Measurements from ENCODE around the gene CAST.
A peak's percentile ranks its signal among the peaks of the same experiment; 100 is the strongest.

The CAST gene

DNA sequence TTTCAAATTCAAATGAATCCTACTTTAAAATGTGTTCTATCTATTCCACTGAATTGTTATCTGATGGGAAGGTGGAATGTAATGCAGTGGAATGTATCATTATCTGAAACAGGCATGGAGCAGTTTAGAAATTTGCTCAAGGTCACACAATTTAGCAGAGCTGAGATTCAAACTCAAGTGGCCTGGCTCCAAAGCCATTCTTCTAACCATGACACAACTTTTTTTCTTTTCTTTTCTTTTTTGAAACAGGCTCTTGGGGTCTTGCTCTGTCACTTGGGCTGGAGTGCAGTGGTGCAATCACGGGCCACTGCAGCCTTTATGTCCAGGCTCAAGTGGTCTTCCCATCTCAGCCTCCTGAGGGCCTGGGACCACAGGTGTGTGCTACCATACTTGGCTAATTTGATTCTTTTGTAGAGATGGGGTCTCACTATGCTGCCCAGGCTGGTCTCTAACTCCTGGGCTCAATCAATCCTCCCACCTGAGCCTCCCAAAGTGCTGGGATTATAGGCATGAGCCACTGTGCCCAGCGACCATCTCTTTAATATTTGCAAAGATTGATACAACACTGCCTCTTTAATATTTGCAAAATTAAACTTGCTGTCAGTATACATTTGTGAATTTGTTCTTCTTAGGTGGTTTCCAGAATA lies 50.0 kb downstream of the CAST start:
- DNase-seq (ENCODE audit: low read depth in 2 of 2) = no peak

DNA sequence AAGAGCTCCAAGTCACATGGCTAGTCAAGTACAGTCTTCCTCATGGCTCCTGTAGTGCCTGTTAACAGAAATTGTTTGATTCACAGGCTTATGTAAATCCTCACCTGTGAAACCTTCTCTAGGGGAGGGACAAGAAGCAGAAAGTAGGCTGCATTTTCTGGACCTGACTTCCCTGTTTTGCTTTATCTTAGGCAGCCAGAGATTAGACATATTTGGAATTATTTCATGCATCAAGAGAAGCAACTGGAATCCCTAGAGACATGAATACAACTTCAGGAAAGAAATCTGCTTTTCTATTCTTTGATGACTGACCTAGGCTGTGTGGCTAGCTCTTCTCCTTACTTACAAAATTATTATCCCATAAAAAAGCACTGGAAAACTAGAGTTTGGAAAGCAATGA lies 52.3 kb downstream of the CAST start:
- no peak for DNase-seq (ENCODE audit: low read depth in 2 of 2)

DNA sequence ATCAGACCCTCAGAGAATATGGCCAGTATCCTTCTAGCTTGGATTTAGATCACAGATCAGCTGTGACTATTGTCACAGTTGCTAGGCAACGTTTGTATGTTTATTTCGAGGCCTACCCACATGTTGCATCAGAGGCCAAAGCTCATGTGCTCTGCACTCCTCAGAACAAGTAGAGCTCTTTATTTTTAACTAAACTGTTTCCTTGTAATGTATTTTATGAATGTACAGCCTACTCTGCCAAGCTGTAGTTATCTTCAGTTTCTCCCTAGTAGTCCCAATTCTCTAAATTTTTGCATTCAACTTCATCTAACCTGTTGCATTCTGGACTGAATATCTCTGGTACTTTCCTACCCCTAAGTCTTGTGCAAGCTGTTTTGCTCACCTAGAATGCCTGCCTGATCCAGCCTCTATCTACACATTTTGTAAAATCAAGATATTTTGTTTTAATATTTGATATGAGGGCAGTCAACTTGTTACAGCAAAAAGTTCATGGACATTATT lies 52.8 kb downstream of the CAST start:
- no peak for DNase-seq (ENCODE audit: low read depth in 2 of 2)

DNA sequence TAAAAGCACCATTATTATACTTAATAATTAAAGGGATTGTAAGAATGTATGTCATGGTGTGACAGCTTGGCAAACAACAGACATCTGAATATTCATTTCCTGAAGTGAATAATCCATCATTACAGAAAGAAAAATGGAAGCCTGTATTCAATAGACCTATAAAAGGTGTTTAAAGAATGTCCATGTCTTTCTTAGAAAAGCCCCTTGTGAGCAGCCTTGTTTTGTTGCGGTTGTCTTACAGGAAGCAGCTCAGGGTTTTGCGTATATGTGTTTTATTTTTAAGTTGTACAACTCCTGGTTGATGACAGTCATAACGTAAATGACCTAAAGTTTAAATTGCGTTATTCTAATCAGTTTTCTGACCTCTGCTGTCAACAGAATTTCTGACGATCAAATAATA lies 53.8 kb downstream of the CAST start:
- DNase-seq (ENCODE audit: low read depth in 2 of 2) = no peak

DNA sequence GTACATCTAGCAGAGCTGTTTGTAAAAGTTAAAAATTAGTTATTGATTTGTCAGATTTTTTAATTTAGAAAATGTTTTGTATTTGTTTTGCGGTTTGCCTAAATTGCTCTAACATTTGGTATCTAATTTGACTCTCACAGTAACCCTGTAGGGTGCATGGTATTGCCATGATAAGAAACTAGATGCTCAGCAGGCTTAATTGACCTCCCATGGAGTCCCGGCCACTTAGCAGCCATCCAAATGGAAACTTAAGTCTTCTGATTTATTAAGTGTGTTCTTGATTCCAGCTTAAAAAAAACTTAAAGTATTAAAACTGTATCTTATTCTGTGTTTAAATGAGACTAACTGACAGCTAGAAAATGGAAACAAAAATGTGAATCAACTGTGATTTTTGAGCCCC lies 54.5 kb downstream of the CAST start:
- no peak for DNase-seq (ENCODE audit: low read depth in 2 of 2)

DNA sequence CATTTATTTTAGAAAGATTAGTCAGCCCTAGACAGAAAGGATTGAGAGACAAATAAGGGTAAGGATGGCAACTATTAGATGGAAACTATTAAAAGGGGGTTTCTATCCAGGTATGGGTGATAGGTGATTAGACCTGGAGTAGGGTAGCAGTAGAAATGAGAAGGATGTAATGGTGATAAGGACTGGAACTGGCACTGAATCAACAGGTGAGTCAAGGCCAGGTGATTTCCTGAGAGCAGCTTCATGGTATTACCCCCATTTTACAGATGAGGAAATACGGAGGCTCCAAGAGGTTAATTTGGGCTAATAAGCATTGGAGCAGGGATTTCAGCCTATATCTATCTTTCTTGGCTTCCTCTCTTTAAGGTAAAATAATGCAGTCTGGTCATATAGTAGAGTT lies 55.7 kb downstream of the CAST start:
- DNase-seq (ENCODE audit: low read depth in 2 of 2) = no peak

DNA sequence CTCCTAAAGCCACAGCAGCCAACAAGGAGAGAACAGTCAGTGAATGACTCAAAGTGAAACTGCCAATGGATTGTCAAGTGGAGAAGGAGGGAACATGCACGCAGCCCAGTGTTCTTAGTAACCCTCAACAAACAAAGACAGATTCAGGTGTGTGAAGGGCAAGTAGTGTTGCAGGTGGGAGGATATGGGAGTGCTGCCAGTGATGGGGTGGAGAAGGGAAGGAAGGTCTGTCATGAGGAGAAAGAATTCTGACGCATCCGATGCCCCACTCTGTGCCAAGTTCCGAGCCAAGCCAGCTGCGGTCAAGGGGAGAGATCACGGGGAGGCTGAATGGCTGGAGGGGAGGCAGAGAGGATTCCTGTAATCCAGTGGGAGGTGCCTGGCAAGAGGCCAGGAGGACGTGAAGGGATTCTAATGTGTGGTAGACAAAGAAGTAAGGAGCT lies 56.5 kb downstream of the CAST start:
- no peak for DNase-seq (ENCODE audit: low read depth in 2 of 2)

DNA sequence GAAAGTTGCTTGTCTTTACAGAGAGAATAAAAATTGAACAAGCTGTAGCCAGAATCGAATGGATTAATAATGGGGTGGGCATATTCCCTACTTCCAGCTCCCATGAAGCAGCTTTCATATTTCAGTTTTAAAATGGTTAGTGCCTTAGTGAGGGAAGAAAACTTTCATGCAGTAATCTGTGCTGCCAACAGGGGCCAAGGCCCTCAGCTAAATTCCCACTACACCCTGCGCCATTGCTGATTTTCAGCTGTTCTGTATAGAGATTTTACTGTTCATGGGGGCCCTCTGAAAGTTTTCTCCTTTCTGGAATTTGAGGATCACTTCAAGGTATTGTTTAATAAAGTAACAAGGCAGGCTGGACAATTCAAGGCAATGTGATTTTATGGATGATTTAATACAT lies 58.2 kb downstream of the CAST start:
- no peak for DNase-seq (ENCODE audit: low read depth in 2 of 2)

DNA sequence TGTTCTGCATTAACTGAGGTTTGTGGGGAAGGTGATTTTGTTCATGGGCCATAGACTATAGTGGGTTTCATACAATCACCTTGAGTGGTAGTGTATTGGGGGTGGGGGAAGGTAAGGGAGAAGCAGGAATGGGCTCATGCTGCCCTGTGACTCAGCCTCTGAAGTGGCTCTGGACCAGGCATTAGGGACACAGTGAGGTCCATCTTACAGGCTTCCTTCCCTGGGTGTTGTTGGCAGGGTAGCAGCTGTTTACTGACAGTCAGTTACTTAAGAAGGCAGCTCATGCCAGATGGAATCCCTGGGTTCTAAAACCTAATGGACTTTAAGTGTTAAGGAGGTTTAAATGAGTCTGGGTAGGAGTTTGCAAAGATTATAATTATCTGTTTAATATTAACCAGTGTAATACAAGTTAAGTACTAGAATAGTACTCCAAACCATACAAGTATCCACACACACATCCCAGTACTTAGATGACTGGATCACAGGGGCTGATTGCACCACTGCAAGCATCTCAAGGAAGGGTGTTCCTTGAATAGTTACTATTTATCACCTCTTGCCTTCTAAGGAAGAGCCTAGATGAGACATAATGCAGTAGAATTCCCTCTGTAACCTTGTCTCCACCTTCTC lies 59.3 kb downstream of the CAST start:
- no peak for DNase-seq (ENCODE audit: low read depth in 2 of 2)

DNA sequence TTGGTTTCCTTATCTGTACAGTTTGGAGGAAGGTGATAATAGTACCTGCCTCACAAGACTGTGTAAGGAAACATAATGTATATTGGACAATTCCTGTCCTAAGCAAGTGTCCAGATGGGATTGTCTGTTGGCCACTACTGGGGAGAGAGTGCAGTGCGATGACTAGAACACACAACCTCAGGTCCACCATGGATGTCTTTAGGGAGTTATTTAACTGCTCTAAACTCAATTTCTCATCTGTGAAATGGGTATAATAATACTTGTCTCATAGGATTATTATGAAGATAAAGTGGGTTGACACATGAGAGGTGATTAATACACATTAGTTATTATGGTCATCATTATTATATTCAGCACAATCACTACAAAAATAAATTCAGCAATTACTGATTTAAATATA lies 63.1 kb downstream of the CAST start:
- DNase-seq (ENCODE audit: low read depth in 2 of 2) = no peak

DNA sequence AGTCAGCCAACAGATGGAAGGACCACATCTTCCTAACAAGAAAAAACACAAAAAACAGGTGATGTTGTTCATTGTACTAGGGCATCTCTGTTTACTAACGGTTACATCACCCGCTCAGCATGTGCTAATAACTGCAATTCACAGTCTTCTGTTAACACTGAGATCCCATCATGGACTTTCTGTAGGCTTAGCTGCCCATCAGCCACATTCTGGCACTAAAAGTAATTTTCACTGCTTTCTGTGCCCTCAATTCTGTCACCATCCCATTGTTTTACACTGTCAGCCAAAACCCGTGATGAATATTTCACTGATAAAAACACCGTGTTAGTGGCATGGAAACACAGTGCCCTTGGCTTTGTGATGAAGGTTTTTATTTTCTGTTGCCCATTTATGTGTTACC lies 64.6 kb downstream of the CAST start:
- DNase-seq (ENCODE audit: low read depth in 2 of 2) = no peak

DNA sequence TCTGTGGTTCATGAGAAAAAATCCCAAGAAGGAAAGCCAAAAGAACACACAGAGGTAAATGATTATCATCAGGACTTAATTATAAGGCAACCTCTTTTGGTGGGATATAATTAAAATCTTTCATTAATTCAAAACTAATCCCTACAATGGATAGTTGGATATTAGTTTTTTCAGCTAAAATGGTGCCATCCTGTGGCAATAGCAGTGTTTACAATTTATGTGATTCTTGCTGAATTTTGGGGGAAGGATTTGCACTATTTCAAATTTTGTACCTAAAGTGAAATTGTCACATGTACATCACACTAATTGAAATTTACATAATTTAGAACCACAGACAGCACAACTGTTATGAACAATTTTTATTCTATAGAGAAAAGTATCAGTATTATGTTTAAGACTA lies 67.0 kb downstream of the CAST start:
- no peak for DNase-seq (ENCODE audit: low read depth in 2 of 2)

DNA sequence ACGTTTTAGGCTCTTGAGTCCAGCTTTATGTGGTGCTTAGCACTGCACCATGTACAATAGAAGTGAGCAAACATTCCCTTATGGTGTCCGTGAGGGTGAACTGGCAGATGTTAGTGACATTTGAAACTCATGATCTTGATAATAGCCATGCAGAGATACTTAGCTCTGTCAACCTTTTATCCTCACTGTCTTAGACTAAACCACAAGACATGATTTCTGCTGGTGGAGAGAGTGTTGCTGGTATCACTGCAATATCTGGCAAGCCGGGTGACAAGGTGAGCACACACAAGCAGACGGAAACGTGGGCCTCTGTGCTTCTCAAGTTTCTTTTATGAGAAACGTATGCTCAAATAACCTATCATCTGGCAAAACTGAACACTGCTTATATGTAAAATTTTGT lies 68.4 kb downstream of the CAST start:
- no peak for DNase-seq (ENCODE audit: low read depth in 2 of 2)

DNA sequence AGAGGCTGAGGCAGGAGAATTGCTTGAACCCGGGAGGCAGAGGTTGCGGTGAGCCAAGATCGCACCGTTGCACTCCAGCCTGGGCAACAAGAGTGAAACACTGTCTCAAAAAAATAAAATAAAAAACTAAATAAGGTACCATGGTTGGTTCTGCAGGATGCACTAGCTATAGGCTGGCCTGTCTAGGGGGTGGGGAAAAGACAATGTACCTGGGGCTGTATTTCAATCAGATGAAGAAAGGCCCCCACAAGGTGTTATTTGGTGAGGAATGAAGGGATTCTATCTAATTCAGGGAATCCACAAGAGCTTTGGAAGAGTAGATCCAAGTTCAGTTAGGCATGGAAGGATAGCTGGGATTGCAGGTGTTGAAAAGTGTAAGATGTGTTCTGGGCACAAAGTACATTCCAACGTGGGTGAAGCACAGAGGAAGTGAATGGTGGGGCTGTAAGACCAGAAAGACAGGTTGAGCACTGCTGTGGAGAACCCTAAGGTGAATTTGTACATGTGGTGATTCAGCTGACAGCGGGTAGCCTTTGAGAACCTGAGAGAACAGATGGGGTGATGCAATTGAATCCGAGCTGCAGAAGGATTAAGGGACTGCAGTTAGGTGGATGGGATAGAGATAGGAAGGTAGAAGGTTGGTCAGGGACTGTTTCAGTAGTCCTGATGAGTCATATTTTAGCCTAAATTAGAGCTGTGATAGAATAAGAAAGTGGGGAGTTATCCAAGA lies 71.8 kb downstream of the CAST start:
- no peak for DNase-seq (ENCODE audit: low read depth in 2 of 2)

DNA sequence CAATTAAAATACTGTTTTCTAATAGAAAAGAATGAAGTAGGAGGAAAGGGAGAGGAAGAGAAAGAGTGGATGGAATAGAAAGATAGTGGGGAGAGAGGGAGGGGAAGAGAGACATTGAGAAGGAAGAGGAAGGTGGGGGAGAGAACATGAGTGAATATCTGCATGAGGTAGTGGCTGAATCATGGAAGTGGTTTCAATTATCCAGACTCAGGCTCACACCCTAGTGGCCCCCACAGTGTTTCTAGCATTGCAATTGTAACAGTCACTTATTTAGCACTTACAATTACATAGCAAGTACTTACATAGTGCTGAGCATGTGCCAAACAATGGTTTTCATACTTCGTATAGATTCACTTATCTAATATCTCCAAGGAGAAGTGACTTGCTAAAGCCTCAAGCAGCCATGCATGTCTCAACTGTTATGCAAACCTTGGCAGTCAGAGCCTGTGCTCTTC lies 72.7 kb downstream of the CAST start:
- no peak for DNase-seq (ENCODE audit: low read depth in 2 of 2)

DNA sequence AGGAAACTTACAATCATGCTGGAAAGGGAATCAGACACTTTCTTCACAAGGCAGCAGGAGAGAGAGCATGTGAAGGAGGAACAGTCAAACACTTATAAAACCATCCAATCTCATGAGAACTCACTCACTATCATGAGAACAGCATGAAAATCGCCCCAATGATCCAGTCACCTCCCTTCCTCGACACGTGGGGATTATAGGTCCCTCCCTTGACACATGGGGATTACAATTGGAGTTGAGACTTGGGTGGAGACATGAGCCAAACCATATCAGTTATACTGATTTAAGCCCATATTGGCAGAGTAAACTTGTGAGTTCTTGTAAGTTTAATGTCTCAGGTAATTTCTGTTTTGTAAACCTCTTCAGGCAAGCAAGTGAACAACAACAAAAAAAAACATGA lies 74.8 kb downstream of the CAST start:
- no peak for DNase-seq (ENCODE audit: low read depth in 2 of 2)

DNA sequence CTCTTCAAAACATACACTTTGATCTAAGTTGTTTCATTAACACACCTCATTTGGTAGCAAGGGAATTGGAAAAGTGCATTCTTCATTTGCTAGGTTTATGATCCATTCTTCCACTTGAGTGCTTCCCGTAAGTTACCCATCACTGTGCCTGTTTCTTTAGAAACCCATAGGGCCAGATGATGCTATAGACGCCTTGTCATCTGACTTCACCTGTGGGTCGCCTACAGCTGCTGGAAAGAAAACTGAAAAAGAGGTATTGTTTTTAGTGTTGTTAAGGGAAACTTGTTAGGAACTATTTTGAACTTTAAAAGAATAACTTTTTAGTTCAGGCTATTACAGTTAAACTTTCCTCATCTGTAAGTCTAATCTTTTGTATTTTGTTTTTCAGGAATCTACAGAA lies 78.9 kb downstream of the CAST start:
- DNase-seq (ENCODE audit: low read depth in 2 of 2) = no peak

DNA sequence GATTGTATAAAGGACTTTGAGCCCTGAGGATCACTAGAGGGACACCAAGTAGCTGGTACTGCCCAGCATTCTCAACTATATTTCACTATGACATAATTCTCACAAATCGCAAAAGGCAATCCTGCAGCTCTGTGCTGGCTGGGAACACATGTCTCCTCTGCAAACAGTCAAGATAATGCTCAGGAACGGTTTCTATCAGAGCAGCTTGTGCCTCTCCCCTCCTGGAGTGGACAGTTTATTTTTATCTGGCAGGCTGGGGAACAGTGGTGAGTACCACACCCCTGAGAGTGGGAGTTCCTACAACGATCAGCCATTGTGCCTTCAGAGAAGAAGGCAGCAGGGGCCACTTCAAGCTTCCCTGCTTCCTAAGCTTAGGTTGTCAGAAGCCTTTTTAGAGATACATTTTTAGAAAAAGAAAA lies 79.7 kb downstream of the CAST start:
- DNase-seq (ENCODE audit: low read depth in 2 of 2) = no peak

DNA sequence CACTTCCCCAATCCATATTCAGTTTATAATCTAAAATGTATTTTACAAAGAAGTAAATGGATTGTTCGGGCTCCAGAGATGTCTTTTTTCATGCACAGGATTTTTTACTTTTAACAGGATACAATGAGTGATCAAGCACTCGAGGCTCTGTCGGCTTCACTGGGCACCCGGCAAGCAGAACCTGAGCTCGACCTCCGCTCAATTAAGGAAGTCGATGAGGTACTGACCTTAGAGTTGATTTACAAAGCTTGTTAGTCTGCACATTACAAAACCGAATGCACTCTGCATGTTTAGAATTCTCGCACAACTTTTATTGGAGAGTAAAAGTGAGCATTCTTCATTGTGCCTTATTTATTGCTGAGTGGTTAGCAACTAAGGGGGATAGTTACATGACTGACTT lies 80.4 kb downstream of the CAST start:
- no peak for DNase-seq (ENCODE audit: low read depth in 2 of 2)

DNA sequence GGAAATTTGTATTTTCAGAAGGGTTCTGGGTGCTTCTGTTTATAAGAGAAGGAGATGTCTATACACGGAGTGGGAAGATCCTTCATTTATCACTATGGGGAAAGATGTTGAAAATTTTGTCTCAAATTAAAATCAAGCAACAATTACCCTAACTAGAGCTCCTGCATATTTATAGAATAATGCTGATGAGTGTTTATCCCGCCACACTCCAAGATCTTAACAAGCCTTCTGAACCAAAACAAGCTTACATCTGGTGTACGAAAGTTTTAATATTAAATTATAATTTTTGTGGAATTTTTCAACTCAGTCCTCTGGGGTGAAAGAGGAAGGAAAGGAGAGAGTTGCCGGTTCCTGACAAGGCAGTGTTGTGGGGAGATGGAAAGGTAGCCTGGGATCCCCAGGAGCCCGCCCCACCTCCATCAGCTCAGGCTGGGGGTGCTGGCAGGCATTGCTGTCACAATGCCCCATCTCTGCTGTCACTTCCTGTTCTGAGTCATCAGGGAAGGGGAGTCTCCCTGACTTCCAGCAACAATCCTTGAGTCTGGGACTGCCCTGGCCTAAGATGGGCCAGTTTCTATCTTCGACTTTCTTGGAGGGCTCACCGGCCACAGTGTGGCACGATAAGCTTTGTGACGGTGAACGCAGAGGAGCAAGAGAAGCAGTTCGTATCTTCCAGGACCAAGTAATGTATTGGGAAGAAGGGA lies 81.0 kb downstream of the CAST start:
- DNase-seq (ENCODE audit: low read depth in 2 of 2) = no peak

DNA sequence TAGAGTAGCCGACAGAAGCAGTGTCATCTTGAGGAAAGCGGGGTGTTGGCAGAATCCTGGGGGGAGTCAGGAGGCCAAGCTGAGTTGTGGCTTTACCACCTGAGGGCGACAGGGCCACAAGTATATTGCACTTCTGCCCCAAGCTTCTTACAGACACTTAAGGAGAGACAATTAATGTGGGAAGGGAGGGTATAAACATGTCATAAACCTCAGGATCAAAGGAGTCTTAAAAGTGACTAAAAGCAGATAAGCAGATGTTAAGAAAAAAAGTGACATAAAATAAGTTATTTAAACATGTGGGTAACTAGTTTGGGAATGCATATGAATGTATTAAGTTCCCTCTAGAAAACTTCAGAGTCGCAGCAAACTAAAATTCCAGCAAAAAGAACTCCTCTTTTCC lies 81.6 kb downstream of the CAST start:
- DNase-seq (ENCODE audit: low read depth in 2 of 2) = no peak

DNA sequence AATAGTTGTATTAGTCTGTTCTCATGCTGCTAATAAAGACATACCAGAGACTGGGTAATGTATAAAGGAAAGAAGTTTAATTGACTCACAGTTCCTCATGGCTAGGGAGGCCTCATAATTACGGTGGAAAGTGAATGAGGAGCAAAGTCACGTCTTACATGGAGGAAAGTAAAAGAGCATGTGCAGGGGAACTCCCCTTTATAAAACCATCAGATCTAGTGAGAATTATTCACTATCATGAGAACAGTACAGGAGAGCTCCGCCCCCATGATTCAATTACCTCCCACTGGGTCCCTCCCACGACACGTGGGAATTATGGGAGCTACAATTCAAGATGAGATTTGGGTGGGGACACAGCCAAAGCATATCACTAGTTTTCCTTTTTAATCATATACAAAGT lies 82.0 kb downstream of the CAST start:
- peak in 1 of 2 donors; percentile 14 for DNase-seq (ENCODE audit: low read depth in 2 of 2)

Data from activated CD4-positive, alpha-beta T cell treated with anti-CD3 and anti-CD28 coated beads for 24 hours (primary cell).